22Rv1 (cell line): Measurements from ENCODE around the gene PLOD2.

Source experiments
- CTCF ChIP-seq: fragments of 450-650 bp; IDR thresholded peaks from 2 replicates; pipeline ENCODE4 v1.5.1; 2017; ENCODE audit warnings: mild to moderate bottlenecking
- ZFX ChIP-seq: fragments of 450-650 bp; IDR thresholded peaks from 2 replicates; pipeline ENCODE4 v1.6.1; 2017; ENCODE audit warnings: antibody characterized with exemption, borderline replicate concordance

- TF ChIP-seq CTCF (no peak), ZFX (no peak)
Observed at GRCh38 chr3:146139586-146140110, 21.3 kb downstream of the PLOD2 start.
